ENCODE measurements around the gene RGS5.
"Not testable (repeated sequence)": the region's sequence is repeated elsewhere in the genome, so short reads cannot be mapped to it uniquely, and the experiment has no call there.

The RGS5 gene, protein sequence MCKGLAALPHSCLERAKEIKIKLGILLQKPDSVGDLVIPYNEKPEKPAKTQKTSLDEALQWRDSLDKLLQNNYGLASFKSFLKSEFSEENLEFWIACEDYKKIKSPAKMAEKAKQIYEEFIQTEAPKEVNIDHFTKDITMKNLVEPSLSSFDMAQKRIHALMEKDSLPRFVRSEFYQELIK

GRCh38 chr1:163202833-163203451, at the start of gene RGS5:
Gene RGS5, minus strand, starts transcription at chr1:163202916. Its CDS starts 81 bp downstream, at chr1:163202835.
- no peak for DNase-seq (ENCODE audit: low read depth in 2 of 2)

DNA sequence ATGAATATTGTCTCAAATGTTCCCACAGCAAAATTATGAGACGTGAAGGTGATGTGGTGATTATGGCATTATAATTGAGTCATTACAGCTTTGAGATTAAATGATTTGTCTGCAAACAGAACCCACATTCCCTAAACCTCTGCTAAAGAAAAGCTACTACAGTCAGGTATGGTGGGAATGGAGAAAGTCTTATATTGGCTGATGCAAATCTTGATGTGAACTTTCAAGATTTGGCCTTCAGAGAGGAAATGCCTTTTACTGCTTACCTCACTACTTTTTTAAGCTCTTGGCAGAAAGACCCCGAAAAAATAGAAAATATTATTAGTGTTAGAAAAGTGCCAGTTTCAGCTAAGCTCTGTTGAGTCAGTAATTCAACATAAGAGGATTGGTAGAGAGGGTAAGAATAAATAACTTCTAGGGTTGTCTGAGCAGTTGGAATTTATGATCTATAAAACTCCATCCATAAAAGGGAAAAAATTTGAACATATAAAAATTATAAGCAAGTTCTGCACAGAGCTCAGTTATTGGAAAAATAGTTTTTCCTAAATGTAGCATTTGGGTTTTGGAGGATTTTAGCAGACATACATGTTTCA, 47.8 kb upstream of the RGS5 start:
- no peak for DNase-seq (ENCODE audit: low read depth in 2 of 2)

DNA sequence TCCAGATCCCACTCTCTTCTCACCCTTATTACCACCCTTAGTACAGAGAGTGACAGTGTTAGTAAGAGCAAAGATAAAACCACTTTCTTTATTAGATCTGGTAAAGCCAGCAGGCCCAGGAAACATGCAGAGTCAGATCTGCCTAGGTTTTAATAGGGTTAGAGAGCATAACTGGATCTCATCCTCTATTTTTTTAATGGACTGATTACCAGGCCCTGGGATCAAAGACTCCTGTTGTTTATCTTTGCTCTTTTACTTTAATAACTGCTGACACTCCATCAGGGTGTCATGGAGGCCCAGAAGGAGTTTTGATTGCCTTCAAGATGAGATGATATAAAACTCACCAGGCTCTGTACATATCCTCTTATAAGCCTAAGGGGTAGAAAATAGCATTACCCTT, 45.3 kb upstream of the RGS5 start:
- no peak for DNase-seq (ENCODE audit: low read depth in 2 of 2)

GRCh38 chr1:163244648-163245047, 41.9 kb upstream of the RGS5 start:
- DNase-seq (ENCODE audit: low read depth in 2 of 2), result not testable (repeated sequence)

GRCh38 chr1:163241746-163242145, 39.0 kb upstream of the RGS5 start:
- DNase-seq (ENCODE audit: low read depth in 2 of 2), result no peak

DNA sequence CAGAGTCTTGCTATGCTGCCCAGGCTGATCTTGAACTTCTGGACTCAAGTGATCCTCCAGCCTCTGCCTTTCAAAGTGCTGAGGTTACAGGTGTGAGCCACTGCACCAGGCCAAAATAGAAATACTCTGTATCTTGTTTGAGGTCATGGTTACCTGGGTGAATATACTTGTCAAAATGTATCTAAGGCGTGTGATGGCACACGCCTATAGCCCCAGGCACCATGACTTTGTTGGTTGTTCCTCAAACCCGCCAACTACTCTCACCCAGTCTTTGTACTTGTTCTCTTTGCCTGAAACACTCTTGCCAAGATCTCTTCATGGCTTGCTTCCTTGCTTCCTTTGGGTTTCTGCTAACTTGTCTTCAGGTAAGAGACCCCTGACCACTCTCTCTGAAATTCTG, 38.0 kb upstream of the RGS5 start:
- no peak for DNase-seq (ENCODE audit: low read depth in 2 of 2)

GRCh38 chr1:163233643-163234042, 30.9 kb upstream of the RGS5 start:
- not testable (repeated sequence) for DNase-seq (ENCODE audit: low read depth in 2 of 2)

GRCh38 chr1:163231385-163231784, 28.7 kb upstream of the RGS5 start:
- no peak for DNase-seq (ENCODE audit: low read depth in 2 of 2)

GRCh38 chr1:163230827-163231226, 28.1 kb upstream of the RGS5 start:
- no peak for DNase-seq (ENCODE audit: low read depth in 2 of 2)

DNA sequence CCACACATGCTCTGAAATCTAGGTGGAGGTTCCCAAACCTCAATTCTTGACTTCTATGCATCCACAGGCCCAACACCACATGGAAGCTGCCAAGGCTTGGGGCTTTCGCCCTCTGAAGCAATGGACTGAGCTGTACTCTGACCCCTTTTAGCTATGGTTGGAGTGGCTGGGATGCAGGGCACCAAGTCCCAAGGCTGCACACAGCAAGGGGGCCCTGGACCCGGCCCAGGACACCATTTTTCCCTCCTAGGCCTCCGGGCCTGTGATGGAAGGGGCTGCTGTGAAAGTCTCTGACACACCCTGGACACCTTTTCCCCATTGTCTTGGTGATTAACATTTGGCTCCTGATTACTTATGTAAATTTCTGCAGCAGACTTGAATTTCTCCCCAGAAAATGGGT, 25.6 kb upstream of the RGS5 start:
- not testable (repeated sequence) for DNase-seq (ENCODE audit: low read depth in 2 of 2)

DNA sequence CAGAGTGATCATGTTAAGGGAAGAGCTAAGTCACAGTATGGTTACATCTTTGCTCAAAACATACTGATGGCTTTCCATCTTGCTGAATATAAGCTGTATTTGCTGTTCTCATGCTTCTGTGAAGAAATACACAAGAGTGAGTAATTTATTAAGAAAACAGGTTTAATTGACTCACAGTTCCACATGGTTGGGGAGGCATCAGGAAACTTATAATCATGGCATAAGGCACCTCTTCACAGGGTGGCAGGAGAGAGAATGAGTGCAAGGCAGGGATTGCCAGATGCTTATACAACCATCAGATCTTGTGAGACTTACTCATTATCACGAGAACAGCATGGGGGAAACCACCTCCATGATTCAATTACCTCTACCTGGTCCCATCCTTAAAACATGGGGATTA, 24.4 kb upstream of the RGS5 start:
- no peak for DNase-seq (ENCODE audit: low read depth in 2 of 2)

DNA sequence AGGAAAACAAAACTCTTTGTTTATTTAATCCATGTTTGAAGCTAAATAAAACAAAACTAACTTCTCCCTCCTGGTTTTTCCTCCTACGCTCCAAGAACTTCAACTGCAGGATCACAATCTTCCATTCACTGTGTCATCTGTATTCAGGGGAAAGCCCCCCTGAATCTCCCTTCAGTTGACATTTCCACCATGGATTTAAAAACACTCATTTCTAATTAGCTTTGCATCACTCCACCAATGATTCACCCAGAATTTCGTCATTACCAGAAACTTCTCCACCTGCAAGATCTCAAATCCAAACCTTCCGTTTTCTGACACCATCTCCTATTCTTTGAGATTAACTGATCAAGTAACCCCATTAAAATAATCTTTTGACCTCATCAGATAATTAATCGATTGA, 10.9 kb upstream of the RGS5 start:
- DNase-seq (ENCODE audit: low read depth in 2 of 2), result no peak

- no peak for DNase-seq (ENCODE audit: low read depth in 2 of 2)
These were observed 9.0 kb upstream of the RGS5 start for GRCh38 chr1:163211667-163212066.

DNA sequence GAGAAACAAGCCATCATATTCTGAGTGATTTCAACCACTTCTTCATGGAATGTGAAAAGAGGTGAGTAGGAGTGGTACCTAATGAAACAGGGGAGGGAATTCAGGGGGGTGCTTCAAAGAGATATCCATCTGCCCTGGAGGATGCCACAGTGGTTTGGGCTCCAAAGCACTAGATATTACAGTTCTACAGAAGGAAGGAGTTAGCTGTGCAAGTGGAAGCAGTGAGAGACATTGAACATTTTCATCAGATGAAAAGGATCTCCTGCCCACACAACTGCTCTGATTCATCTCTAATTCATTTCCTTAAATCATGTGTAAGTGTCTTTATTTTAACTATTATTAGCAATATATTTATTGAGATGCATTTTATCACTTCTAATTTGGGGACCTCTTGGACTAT, 2.8 kb upstream of the RGS5 start:
- no peak for DNase-seq (ENCODE audit: low read depth in 2 of 2)

DNA sequence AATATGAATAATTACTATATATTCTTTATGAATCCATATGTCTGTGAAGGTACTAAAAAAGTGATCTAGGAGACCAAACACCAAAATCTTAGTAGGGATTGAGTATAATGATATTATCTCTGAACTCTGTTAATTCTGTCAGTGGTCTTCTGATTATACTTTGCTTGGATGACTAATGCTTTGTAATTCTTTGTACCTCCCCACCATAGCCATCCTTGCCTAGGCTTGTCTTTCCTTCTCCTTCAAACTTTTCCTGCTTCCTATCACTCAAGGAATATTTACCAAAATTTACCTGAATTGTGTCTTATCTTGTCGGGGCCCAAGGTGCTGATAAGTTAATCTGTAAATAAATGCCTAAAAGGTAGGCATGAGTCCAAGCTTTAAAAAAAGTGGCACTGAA, 845 bp upstream of the RGS5 start:
- DNase-seq (ENCODE audit: low read depth in 2 of 2), result no peak

GRCh38 chr1:163201906-163202305, 810 bp downstream of the RGS5 start:
- no peak for DNase-seq (ENCODE audit: low read depth in 2 of 2)

- DNase-seq (ENCODE audit: low read depth in 2 of 2), result no peak
These were observed 5.7 kb downstream of the RGS5 start for GRCh38 chr1:163197022-163197421.

DNA sequence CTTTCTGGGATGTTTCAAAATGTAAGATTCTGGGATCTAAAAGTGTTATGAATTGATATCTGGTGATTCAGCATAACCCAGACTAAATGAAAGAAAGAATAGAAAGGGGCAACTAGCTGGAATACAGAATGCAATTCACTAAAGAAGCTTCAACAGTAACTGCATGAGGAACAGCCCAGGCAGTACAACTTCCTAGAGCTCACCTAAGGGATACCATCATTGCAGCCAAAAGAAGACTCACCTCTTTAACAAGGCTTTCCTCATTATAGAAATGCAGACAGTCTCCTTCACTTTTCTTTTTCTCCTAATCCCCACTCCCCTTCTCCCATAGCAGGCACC, 6.3 kb downstream of the RGS5 start:
- no peak for DNase-seq (ENCODE audit: low read depth in 2 of 2)

- no peak for DNase-seq (ENCODE audit: low read depth in 2 of 2)
These were observed 6.8 kb downstream of the RGS5 start for GRCh38 chr1:163195728-163196448.

GRCh38 chr1:163191301-163191700, 11.4 kb downstream of the RGS5 start:
- no peak for DNase-seq (ENCODE audit: low read depth in 2 of 2)

GRCh38 chr1:163188947-163189346, 13.8 kb downstream of the RGS5 start:
- no peak for DNase-seq (ENCODE audit: low read depth in 2 of 2)

DNA sequence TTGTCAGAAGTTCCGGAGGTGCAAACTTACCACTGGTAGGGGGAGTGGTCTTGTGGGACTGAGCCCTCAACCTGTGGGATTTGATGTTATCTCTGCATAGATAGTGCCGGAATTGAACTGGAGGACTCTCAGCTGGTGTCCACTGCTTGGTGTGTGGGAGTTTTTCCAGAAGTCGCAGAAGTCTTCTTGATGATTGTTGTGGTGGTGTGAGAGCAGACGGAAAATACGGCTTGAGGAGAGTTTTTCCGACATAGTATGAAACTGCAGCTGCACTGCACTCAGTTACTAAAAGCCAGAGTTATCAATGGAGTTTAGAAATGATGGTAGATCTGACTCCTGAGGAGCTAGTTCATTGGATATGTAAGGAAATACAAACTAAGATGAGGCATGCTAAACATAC, 14.9 kb downstream of the RGS5 start:
- DNase-seq (ENCODE audit: low read depth in 2 of 2), result no peak

DNA sequence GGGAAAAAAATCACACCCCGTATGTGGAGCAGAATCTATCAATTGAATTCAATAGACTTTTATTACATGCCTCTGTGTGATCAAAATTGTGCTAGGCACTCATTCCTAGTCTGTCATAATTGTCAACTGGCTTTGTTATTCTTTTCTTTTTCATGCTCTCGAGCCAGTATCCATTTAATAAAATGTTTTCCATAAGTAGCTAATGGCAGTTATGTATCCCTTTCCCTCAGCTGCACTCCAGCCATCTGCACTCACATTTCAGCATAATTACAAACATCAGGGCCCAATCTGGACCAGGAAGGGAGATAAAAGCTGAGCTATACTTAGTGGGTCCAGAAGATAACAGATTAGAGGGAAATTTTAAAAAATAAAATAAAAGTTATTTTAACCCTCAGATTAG, 15.9 kb downstream of the RGS5 start:
- no peak for DNase-seq (ENCODE audit: low read depth in 2 of 2)

All from stimulated activated CD8-positive, alpha-beta memory T cell treated with anti-CD3 and anti-CD28 coated beads, Interleukin-2, amount 100 ng/mL, for 1 hour (primary cell).